GM23338 (cell line): Measurements from ENCODE around the gene ULBP1. TPM values are rescaled to one million over a fixed set of nuclear protein-coding genes. Genes with fewer than 3 reads are reported as not detected.

Experiments
- ATAC-seq: fragments of 200-7000 bp; cut with Tn5 transposase; 3 replicates; pipeline ENCODE4 v1.9.1; 2020
- DNase-seq: peaks from one replicate; pipeline ENCODE4 v3.0.0-alpha.2; 2015; ENCODE audit warnings: low spot score
- H2AFZ ChIP-seq: fragments of 200-600 bp; sonication (generic); 2 replicates; pipeline ENCODE4 v1.8.0; 2016; ENCODE audit warnings: antibody characterized with exemption, mild to moderate bottlenecking, moderate library complexity
- H3F3A ChIP-seq: fragments of 200-600 bp; sonication (generic); replicated peaks from 2 replicates; pipeline ENCODE4 v1.8.0; 2017; ENCODE audit warnings: antibody characterized with exemption, mixed run types, low read depth
- H3K27ac ChIP-seq: fragments of 200-600 bp; sonication (generic); 2 replicates; pipeline ENCODE4 v1.6.1; 2016; ENCODE audit warnings: low read depth
- H3K27me3 ChIP-seq: fragments of 200-600 bp; sonication (generic); 2 replicates; pipeline ENCODE4 v1.8.0; 2016; ENCODE audit warnings: mild to moderate bottlenecking, mixed run types, moderate library complexity; ENCODE audit not compliant: insufficient read depth
- H3K36me3 ChIP-seq: fragments of 200-600 bp; sonication (generic); 2 replicates; pipeline ENCODE4 v1.8.0; 2016; ENCODE audit warnings: mild to moderate bottlenecking; ENCODE audit not compliant: insufficient read depth
- H3K4me1 ChIP-seq: fragments of 200-600 bp; sonication (generic); 2 replicates; pipeline ENCODE4 v1.8.0; 2016; ENCODE audit warnings: mild to moderate bottlenecking, moderate library complexity; ENCODE audit not compliant: insufficient read depth
- H3K4me2 ChIP-seq: fragments of 200-600 bp; sonication (generic); 2 replicates; pipeline ENCODE4 v1.7.1; 2017; ENCODE audit warnings: mixed run types
- H3K4me3 ChIP-seq: fragments of 200-600 bp; sonication (generic); 2 replicates; pipeline ENCODE4 v1.6.1; 2016; ENCODE audit warnings: mixed run types
- H3K79me2 ChIP-seq: fragments of 200-600 bp; sonication (generic); replicated peaks from 2 replicates; pipeline ENCODE4 v1.8.0; 2017; ENCODE audit warnings: mild to moderate bottlenecking; ENCODE audit not compliant: insufficient read depth
- H3K9me2 ChIP-seq: fragments of 200-600 bp; sonication (generic); 2 replicates; pipeline ENCODE4 v1.8.0; 2017; ENCODE audit not compliant: insufficient read depth
- H4K20me1 ChIP-seq: fragments of 200-600 bp; sonication (generic); replicated peaks from 2 replicates; pipeline ENCODE4 v1.8.0; 2017; ENCODE audit warnings: mild to moderate bottlenecking; ENCODE audit not compliant: insufficient read depth
- H3K27ac Mint-ChIP-seq: 2 replicates; pipeline ENCODE4 v1.8.0; 2020; ENCODE audit warnings: inconsistent platforms, mild to moderate bottlenecking, moderate library complexity, mixed read lengths
- H3K27me3 Mint-ChIP-seq: 3 replicates; pipeline ENCODE4 v1.8.0; 2022; ENCODE audit warnings: low read depth, mild to moderate bottlenecking, moderate library complexity, mixed read lengths, inconsistent platforms; ENCODE audit not compliant: insufficient read depth, poor library complexity
- H3K36me3 Mint-ChIP-seq: 3 replicates; pipeline ENCODE4 v1.8.0; 2021; ENCODE audit warnings: low read depth, mild to moderate bottlenecking, inconsistent platforms, moderate library complexity, mixed read lengths
- H3K4me1 Mint-ChIP-seq: 3 replicates; pipeline ENCODE4 v1.8.0; 2020; ENCODE audit warnings: mild to moderate bottlenecking, inconsistent platforms, mixed read lengths
- H3K4me3 Mint-ChIP-seq: 3 replicates; pipeline ENCODE4 v1.8.0; 2021; ENCODE audit warnings: moderate library complexity, mild to moderate bottlenecking, inconsistent platforms, mixed read lengths
- H3K9me3 Mint-ChIP-seq: 3 replicates; pipeline ENCODE4 v1.8.0; 2020; ENCODE audit warnings: moderate library complexity, mild to moderate bottlenecking, inconsistent platforms, mixed read lengths
- CREB1 ChIP-seq: fragments of 250-450 bp; sonication (Bioruptor Pico); IDR thresholded peaks from 2 replicates; pipeline ENCODE4 v1.5.0; 2020; ENCODE audit warnings: low read depth, mild to moderate bottlenecking, moderate library complexity
- EZH2 ChIP-seq: fragments of 200-600 bp; sonication (generic); IDR thresholded peaks from one replicate; pipeline ENCODE4 v1.8.0; 2017; ENCODE audit warnings: antibody characterized with exemption, mild to moderate bottlenecking, low read depth; ENCODE audit not compliant: unreplicated experiment
- EZH2phosphoT487 ChIP-seq: fragments of 200-600 bp; sonication (generic); IDR thresholded peaks from one replicate; pipeline ENCODE4 v1.8.1; 2018; ENCODE audit warnings: antibody characterized with exemption; ENCODE audit not compliant: unreplicated experiment
- NANOG ChIP-seq: IDR thresholded peaks from 2 replicates; pipeline ENCODE4 v1.6.1; 2016; ENCODE audit warnings: antibody characterized with exemption, borderline replicate concordance
- ZNF331 ChIP-seq: fragments of 250-450 bp; sonication (Bioruptor Pico); IDR thresholded peaks from 2 replicates; pipeline ENCODE4 v1.5.0; 2020; ENCODE audit warnings: low read depth, mild to moderate bottlenecking, moderate library complexity
- polyA plus RNA-seq: library from polyadenylated mRNA; unstranded; fragments of >200 nt; fragmentation: Nextera tagmentation; extraction: Ambion mirVana; gene quantifications from 2 replicates; pipeline ENCODE4 v1.2.1, GENCODE V29; 2016
- total RNA-seq: library from RNA; depleted of rRNA; stranded (reverse); fragments of >200 nt; shearing (Covaris generic); gene quantifications from 2 replicates; pipeline ENCODE4 v1.2.3, GENCODE V29; 2014
- TF ChIP-seq, protein P1 (sequence below), 2 experiments: fragments of 200-600 bp in 1 of 2; sonication (generic) in 1 of 2; conservative IDR thresholded peaks; 2 replicates each; pipeline versions ENCODE4 v1.5.1 to v1.6.1; 2016 to 2017; ENCODE audit warnings: antibody characterized with exemption in 2 of 2, low read depth in 2 of 2, mild to moderate bottlenecking in 2 of 2, moderate library complexity in 1 of 2
- TF ChIP-seq, protein P2 (sequence below): fragments of 250-450 bp; sonication (Bioruptor Pico); IDR thresholded peaks from 2 replicates; pipeline ENCODE4 v1.5.0; 2020; ENCODE audit warnings: mild to moderate bottlenecking, moderate library complexity

ULBP1 gene
- total and polyA plus RNA-seq, 2 experiments from 2014 or later = 0.74 to 1.7 TPM

DNA sequence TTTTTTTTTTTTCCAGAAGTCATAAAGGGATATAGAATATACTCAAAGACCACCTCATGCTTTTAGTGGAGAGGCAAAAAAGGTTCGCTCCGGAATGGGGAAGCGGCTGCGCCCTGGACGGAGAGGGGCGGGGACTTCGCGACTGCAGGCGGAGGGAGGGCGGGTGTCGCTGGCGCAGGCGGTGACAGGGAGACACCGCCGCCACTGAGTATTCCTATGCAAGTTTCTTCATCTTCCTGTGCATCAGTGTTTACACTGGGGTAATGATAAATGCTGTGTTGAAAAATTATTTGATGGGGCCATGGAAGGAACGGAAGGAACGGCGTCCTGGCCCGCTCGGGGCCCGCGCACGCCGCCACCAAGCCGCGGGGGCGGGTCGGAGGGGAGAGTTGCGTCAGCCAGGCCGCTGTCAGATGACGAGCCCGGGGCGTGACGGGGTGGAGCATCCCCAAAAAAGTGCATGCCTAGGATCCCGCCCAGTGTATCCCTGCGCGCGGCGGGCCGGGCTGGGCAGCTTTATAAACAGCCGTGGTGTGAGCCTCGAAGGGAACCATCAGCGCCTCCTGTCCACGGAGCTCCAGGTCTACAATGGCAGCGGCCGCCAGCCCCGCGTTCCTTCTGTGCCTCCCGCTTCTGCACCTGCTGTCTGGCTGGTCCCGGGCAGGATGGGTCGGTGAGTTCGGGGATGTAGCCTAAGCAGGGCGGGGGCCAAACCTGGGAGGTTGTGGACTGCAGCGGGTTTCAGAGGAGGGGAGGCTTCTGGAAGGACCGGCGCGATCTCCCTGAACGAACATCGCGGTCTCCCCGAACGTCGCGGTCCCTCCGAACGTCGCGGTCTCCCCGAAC is at the start of gene ULBP1 (continued):
- no peak for TF ChIP-seq EZH2phosphoT487

DNA sequence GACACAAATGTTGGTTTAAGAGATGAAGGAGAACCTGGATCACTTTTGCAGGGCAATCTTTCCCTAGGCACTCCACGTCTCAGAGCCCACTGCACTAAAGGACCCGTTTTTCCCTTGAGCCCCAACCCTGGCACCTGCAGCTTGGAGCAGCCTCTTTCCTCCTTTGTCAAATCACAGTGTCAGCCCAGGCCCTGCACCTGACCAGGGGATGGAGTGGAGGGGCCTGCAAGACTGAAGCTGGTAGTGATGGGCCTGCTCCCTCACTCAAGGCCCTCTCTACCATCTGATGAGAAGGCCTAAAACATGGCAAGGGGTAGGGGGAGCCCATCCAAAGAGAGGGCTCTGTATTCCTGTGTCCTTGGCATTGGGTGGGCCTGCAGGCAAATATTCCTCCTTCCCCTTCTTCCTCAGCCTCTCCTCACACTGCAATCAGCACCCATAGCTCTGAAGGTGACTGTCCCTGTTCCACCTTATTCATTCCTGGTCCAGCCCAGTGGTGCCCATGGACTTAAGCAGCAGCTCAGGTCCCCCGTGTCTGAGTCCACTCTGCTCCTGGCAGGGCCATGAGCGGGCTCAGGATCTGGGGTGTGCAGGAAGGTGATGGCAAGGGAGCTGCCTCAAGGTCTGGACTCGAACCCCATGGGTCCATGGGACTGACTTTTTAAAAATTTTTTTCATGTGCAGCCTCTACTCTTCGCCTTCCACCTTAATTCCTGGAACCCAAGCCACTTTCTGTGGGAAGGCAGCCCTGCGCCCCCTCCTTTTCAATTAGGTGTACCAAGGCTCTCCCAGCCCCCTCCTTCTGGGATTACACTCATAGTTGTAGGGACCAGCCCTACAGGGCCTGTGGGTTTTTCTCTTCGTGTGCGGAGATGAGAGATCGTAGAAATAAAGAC is 47.5 kb upstream of the ULBP1 start:
- no peak overlapping the region for H3K4me3 Mint-ChIP-seq
- DNase-seq (no peak), ATAC-seq (no peak)
- no peak overlapping the region for H3K27ac Mint-ChIP-seq
- Histone ChIP-seq H4K20me1 (no peaks in the 10 kb centered on the region), H3K4me2 (no peak overlapping the region), H3K27ac (no peak overlapping the region), H2AFZ (no peak overlapping the region), H3K4me1 (no peaks in the 10 kb centered on the region), H3K4me3 (no peak overlapping the region), H3K36me3 (no peaks in the 10 kb centered on the region), H3K27me3 (peaks cover 19% of the 10 kb centered on the region), H3K9me2 (no peaks in the 10 kb centered on the region), H3K79me2 (no peaks in the 10 kb centered on the region), H3F3A (no peaks in the 10 kb centered on the region)
- peaks cover 3% of the 10 kb centered on the region for H3K9me3 Mint-ChIP-seq
- H3K4me1 Mint-ChIP-seq = no peaks in the 10 kb centered on the region
- TF ChIP-seq EZH2 (no peak), CREB1 (CRISPR knock-in tag) (no peak), NANOG (no peak), ZNF331 (CRISPR knock-in tag) (no peak)
- TF ChIP-seq, protein P1, sequence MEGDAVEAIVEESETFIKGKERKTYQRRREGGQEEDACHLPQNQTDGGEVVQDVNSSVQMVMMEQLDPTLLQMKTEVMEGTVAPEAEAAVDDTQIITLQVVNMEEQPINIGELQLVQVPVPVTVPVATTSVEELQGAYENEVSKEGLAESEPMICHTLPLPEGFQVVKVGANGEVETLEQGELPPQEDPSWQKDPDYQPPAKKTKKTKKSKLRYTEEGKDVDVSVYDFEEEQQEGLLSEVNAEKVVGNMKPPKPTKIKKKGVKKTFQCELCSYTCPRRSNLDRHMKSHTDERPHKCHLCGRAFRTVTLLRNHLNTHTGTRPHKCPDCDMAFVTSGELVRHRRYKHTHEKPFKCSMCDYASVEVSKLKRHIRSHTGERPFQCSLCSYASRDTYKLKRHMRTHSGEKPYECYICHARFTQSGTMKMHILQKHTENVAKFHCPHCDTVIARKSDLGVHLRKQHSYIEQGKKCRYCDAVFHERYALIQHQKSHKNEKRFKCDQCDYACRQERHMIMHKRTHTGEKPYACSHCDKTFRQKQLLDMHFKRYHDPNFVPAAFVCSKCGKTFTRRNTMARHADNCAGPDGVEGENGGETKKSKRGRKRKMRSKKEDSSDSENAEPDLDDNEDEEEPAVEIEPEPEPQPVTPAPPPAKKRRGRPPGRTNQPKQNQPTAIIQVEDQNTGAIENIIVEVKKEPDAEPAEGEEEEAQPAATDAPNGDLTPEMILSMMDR (conservative IDR thresholded peaks at IDR 0.05; ENCODE audit: low read depth in 2 of 2) = no peak
- TF ChIP-seq, protein P2, sequence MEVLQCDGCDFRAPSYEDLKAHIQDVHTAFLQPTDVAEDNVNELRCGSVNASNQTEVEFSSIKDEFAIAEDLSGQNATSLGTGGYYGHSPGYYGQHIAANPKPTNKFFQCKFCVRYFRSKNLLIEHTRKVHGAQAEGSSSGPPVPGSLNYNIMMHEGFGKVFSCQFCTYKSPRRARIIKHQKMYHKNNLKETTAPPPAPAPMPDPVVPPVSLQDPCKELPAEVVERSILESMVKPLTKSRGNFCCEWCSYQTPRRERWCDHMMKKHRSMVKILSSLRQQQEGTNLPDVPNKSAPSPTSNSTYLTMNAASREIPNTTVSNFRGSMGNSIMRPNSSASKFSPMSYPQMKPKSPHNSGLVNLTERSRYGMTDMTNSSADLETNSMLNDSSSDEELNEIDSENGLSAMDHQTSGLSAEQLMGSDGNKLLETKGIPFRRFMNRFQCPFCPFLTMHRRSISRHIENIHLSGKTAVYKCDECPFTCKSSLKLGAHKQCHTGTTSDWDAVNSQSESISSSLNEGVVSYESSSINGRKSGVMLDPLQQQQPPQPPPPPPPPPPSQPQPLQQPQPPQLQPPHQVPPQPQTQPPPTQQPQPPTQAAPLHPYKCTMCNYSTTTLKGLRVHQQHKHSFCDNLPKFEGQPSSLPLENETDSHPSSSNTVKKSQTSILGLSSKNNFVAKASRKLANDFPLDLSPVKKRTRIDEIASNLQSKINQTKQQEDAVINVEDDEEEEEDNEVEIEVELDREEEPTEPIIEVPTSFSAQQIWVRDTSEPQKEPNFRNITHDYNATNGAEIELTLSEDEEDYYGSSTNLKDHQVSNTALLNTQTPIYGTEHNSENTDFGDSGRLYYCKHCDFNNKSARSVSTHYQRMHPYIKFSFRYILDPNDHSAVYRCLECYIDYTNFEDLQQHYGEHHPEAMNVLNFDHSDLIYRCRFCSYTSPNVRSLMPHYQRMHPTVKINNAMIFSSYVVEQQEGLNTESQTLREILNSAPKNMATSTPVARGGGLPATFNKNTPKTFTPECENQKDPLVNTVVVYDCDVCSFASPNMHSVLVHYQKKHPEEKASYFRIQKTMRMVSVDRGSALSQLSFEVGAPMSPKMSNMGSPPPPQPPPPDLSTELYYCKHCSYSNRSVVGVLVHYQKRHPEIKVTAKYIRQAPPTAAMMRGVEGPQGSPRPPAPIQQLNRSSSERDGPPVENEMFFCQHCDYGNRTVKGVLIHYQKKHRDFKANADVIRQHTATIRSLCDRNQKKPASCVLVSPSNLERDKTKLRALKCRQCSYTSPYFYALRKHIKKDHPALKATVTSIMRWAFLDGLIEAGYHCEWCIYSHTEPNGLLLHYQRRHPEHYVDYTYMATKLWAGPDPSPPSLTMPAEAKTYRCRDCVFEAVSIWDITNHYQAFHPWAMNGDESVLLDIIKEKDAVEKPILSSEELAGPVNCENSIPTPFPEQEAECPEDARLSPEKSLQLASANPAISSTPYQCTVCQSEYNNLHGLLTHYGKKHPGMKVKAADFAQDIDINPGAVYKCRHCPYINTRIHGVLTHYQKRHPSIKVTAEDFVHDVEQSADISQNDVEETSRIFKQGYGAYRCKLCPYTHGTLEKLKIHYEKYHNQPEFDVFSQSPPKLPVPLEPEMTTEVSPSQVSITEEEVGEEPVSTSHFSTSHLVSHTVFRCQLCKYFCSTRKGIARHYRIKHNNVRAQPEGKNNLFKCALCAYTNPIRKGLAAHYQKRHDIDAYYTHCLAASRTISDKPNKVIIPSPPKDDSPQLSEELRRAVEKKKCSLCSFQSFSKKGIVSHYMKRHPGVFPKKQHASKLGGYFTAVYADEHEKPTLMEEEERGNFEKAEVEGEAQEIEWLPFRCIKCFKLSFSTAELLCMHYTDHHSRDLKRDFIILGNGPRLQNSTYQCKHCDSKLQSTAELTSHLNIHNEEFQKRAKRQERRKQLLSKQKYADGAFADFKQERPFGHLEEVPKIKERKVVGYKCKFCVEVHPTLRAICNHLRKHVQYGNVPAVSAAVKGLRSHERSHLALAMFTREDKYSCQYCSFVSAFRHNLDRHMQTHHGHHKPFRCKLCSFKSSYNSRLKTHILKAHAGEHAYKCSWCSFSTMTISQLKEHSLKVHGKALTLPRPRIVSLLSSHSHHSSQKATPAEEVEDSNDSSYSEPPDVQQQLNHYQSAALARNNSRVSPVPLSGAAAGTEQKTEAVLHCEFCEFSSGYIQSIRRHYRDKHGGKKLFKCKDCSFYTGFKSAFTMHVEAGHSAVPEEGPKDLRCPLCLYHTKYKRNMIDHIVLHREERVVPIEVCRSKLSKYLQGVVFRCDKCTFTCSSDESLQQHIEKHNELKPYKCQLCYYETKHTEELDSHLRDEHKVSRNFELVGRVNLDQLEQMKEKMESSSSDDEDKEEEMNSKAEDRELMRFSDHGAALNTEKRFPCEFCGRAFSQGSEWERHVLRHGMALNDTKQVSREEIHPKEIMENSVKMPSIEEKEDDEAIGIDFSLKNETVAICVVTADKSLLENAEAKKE (CRISPR knock-in tag) = no peak
- H3K36me3 Mint-ChIP-seq = no peaks in the 10 kb centered on the region
- H3K27me3 Mint-ChIP-seq = peaks cover 25% of the 10 kb centered on the region
